IPS-NIHi7 (cell line): ENCODE data around the gene CLDN9.

Experiments
- DNase-seq: peaks from one replicate; pipeline ENCODE4 v3.0.0; 2012; ENCODE audit warnings: mixed read lengths; ENCODE audit errors: extremely low spot score

Gene CLDN9

DNA sequence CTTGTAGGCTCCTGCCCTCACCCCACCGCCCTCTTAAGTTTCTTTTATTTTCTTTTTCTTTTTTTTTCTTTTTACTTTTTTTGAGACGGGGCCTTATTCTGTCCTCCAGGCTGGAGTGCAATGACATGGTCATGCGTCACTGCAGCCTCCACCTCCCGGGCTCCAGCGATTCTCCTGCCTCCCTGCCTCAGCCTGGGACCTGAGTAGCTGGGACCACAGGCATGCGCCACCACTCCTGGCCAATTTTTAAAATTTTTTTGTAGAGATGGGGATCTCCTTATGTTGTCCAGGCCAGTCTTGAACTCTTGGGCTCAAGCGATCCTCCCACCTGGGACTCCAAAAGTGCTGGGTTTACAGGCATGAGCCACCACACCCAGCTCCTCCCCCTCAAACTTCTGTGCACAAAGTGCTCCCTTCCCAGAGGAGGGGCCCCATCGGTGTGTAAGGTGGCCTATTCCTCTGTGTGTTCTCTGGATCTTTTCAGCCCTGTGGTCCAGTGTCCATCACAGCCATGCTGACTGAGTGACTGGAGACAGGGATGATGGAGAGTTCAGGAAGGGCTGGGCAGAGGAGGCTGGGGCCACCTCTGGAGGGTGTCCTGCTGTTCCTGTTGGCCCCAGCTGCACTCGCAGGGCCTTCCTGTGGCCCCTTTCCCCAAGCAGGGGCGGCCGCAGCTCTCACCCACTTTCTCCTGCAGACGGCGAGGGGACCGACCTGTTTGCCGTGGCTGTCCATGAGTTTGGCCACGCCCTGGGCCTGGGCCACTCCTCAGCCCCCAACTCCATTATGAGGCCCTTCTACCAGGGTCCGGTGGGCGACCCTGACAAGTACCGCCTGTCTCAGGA lies 43.8 kb downstream of the CLDN9 start:
- no peak for DNase-seq

DNA sequence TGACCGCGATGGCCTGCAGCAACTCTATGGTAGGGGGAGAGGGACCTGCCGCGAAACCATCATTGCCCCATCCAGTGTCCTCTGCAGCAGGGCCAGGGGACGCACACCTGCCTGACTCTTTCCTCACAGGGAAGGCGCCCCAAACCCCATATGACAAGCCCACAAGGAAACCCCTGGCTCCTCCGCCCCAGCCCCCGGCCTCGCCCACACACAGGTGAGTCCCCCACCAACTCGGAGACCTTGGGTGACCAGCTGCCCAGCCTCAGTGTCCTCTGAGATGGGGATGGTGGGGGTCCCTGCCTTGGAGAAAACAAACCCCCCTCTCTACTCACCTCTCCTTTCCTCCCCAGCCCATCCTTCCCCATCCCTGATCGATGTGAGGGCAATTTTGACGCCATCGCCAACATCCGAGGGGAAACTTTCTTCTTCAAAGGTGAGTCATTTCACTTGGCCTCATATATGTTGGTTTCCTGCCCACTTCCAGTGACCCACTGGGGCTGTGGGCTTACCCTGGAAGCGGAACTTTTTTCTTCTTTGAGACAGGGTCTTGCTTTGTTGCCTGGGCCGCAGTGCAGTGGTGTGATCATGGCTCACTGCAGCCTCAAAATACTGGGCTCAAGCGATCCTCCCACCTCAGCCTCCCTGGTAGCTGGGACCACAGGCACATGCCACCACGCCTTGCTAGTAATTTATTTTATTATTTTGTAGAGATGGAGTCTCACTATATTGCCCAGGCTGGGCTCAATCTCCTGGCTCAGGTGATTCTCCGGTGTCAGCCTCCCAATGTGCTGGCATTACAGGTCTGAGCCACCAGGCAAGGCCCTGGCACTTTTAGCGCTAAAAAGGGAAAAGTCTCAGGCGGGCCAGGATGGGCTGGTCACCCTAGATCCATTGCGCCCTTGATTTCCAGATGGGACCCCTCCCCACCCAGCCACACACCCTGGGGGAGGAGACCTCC lies 44.7 kb downstream of the CLDN9 start:
- no peak for DNase-seq

DNA sequence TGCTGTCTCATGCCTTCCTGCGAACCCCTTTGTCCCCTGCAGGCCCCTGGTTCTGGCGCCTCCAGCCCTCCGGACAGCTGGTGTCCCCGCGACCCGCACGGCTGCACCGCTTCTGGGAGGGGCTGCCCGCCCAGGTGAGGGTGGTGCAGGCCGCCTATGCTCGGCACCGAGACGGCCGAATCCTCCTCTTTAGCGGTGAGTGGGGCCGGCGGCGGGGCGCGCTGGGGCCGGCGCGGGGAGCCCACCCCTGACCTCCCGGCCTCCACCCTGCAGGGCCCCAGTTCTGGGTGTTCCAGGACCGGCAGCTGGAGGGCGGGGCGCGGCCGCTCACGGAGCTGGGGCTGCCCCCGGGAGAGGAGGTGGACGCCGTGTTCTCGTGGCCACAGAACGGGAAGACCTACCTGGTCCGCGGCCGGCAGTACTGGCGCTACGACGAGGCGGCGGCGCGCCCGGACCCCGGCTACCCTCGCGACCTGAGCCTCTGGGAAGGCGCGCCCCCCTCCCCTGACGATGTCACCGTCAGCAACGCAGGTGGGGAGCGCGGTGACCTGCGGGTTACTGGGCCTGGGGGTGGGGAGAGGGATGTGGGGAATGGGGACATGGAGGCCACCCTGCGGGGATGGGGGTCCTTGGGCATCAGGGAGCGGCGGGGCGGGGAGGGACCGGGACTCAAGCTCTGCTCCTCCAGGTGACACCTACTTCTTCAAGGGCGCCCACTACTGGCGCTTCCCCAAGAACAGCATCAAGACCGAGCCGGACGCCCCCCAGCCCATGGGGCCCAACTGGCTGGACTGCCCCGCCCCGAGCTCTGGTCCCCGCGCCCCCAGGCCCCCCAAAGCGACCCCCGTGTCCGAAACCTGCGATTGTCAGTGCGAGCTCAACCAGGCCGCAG lies 45.7 kb downstream of the CLDN9 start:
- DNase-seq, result peak; percentile 77

DNA sequence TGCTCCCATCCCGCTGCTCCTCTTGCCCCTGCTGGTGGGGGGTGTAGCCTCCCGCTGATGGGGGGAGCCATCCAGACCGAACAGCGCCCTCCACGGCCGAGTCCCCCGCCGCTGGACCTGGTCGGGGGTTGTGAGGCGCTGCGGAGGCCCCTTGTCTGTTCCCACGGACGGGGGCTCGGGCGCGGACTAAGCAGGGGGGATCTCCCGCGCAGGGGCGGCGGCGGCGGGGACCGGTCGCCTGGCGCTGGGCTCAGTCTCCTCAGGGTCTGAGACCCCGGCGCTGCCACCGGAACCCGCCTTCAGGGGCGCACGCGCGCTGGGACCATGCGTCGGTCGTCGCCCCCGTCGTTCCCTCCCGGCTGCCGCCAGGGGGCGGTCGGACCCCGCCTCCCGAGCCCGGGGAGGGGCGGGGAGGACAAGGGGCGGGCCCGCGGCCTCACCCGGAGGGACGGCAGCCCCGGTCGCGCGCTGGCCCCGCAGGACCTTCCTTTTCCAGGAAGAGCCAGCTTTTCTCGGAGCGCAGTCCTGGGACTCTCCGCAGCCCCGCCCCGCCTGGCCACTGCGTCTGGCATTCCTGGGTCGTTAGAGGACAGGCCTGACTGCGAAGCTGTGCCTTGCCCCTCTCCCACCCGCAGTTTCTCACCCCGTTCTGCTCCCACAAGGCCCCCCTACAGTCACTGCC lies 46.5 kb downstream of the CLDN9 start:
- peak; percentile 95 for DNase-seq

DNA sequence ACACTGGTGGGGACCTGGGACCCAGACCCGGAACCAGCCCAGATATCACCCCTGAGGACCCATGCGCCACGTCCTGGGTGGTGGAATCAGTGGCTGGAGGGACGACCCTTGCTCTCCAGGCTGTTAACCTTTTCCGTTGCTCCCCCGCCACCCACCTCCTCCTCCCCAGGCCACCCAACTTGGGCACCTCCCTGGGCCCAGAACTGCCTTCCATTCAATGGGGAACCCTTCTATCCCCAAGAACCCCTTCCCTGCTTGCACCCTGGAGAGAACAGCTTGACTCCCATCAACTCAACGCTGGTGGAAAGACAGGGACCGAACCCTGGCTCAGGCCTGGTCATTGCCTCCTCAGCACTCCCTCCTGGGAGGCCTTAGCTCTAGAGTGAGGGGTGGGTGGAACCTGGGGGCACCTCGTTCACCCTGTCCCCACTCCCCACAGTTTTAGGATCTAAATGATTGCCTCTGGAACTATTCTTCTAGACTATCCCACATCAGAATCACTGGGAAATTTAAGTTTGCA lies 47.1 kb downstream of the CLDN9 start:
- DNase-seq, result no peak

DNA sequence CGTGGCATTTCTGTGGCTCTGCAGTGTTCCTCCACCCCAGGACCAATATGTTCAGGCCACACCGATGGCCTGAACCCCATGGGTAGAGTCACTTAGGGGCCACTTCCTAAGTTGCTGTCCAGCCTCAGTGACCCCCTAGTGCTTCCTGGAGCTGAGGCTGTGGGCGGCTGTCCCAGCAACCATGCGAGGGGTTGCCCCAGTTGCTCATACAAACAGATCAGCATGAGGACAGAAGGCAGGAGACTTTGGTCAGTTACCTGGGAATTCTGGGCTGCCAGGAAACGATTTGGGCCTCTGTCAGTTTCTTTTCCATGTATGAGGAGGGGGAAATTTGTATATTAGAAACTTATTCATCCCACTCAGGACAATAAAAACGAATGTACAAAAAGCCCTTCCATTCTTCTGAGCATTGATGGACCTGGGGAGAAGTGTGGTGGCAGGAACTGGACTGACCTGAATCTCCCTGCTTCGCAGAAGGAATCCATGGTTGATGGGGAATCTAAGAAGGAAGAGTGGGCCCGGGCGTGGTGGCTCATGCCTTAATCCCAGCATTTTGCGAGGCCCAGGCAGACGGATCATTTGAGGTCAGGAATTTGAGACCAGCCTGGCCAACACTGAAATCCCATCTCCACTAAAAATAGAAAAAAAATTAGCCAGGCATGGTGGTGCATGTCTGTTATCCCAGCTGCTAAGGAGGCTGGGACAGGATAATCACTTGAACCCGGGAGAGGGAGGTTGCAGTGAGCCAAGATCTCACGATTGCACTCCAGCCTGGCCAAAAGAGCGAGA lies 47.8 kb downstream of the CLDN9 start:
- DNase-seq, result no peak

DNA sequence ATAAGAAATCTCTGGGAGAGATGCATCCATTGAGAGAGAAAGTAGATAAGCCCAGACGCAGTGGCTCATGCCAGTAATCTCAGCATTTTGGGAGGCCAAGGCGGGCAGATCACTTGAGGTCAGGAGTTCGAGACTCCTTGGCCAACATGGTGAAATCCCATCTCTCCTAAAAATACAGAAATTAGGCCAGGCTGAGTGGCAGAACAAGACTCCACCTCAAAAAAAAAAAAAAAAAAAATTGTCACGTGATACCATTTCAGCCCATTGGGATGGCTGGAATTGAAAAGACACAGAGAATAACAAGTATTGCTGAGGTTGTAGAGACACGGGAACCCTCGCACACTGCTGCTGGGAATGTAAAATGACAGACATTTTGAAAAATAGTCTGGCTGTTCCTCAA lies 49.8 kb downstream of the CLDN9 start:
- no peak for DNase-seq

DNA sequence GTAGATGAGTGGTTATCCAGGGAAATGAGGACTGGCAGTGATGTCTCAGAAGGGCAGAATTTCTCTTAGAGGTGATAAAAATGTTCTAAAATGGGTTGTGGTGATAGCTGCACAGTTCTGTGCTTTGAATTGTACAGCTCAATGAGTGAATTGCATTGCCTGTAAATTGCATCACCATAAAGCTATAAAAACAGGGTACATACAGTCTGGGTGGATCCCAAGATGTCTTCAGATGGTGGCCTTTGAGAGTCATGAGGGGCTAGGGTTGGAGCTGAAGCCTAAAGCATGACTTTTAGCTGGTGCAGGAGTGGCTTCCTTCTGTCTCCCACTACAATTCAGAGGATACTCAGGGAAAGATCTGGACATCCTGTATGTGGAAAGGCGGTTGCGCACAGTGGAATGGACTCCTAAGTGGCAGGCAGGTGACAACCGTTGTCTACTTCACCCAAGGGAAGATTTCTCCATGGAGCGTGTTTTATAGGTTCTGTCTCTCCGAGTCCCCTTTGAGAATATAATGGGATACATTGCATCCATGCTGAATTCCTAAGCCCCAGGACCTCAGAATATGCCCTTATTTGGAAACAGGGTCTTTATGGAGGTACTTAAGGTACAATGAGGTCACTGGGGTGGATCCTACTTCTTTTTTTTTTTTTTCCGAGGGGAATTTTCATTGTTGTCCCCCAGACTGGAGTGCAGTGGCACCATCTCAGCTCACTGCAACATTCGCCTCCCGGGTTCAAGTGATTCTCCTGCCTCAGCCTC lies 51.1 kb downstream of the CLDN9 start:
- no peak for DNase-seq
